Measurements from ENCODE around the gene SCP2D1. TPM values are rescaled to one million over a fixed set of nuclear protein-coding genes. Genes with fewer than 3 reads are reported as not detected.

Gene SCP2D1
- polyA plus RNA-seq, 3 donors: not detected

DNA sequence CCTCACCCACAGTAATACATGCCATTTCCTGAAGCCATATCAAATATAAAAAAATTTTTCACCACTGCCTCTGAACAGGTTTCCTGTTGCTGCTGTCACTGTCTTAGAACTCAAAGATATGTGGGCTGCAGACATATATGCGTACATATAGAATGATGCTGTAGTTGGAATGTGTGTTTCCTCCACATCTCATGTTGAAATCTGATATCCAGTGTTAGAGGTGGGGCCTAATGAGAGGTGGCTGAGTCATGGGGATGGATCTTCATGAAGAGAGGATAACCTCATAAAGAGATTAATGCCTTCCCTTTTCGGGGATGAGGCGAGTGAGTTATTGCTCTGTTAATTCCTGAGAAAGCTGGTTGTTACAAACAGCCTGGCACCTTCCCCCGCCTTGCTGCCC is 7.7 kb upstream of the SCP2D1 start:
- DNase-seq (ENCODE audit: extremely low read depth in 1 of 11, low read depth in 9 of 11, low spot score in 4 of 11): no peak

GRCh38 chr20:18808712-18809111 is 4.9 kb upstream of the SCP2D1 start:
- no peak for DNase-seq (ENCODE audit: extremely low read depth in 1 of 11, low read depth in 9 of 11, low spot score in 4 of 11)

- no peak for DNase-seq (ENCODE audit: extremely low read depth in 1 of 11, low read depth in 9 of 11, low spot score in 4 of 11)
These were observed 2.4 kb upstream of the SCP2D1 start for GRCh38 chr20:18811186-18811585.

DNA sequence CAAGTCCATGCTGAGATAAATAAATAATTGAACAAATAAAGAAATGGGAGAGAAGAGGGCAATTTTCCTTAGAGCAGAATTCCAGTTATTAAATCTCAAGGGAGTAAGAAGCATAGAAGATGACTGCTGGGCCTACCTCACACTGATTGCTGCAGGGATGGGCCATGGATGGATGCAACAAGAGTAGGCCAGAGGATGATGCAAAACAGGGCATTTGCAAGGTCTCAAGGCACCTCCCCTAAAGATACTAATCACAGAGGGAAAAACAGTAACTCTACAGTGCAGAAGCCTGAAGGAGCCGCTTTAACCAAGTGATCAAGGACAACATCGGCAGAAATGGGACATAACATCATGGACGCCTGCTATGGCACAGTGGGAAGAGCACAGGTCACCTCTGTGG is 1.7 kb upstream of the SCP2D1 start:
- DNase-seq (ENCODE audit: extremely low read depth in 1 of 11, low read depth in 9 of 11, low spot score in 4 of 11): no peak

DNA sequence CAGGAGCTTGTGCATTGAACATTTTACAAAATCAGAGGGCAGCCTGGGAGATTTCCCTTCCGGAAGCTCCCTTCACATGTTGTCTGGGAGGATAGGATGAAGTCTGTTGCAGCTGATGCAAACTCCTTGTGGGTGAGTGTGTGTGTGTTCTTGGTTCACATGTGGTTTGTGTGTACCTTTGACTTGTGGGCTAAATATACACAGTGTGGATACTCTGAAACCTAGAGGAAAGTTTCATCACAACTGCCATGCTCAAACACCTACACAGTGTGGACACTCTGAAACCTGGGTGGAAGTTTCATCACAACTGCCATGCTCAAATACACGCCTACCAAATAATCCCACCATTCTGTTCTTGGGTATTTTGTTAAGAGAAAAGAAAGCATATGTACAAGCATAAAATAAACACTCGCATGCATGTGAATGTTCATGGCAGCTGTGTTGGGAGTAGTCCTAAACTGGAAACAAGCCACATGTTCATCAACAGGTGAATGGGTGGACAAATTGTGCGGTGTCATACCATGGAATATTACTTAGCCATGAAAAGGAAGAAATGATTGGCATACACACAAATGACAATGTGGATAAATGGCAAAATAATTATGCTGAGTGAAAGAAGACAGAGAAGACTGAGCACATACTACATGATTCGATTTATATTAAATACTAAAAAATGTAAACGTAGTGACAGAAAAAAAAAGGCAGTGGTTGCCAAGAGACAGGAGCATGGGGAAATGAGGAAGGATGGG is 1.8 kb downstream of the SCP2D1 start:
- no peak for DNase-seq (ENCODE audit: extremely low read depth in 1 of 11, low read depth in 9 of 11, low spot score in 4 of 11)

GRCh38 chr20:18822832-18823231 is 9.2 kb downstream of the SCP2D1 start:
- peak in 4 of 11 donors; percentile 9 to 28 (median 18) for DNase-seq (ENCODE audit: extremely low read depth in 1 of 11, low read depth in 9 of 11, low spot score in 4 of 11)

DNA sequence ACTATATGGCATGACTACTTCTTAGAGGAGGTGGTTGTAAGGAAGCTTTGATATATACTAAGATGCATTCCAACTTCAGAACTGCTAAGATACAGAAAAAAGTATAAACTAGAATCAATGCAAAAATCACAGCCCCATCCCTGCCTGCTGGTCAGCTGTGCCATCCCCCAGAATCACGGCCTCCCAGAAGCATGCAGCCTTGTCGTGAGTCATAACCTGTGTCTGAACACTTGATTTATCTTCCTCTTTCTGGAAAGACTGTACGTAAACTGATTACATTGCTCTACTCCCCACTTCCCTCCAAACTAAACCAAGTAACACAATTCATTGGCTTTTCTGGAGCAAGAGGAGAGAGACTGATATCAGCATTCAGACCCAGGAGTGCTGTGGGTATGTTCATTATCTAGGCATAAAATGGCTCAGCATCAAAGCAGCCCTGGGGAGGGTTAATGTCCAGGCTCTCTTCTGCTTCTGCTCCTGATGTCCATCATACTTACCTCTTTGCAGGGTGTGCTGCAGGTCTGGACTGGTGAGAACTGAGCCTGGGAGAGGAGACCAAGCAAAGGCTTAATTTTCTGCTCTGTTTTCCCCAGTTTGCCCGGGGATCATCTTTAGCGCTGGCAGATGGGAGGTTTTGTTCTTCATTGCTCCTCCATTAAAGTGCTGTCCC is 18.4 kb downstream of the SCP2D1 start:
- no peak for DNase-seq (ENCODE audit: extremely low read depth in 1 of 11, low read depth in 9 of 11, low spot score in 4 of 11)

GRCh38 chr20:18832546-18833200 is 19.1 kb downstream of the SCP2D1 start:
- no peak for DNase-seq (ENCODE audit: extremely low read depth in 1 of 11, low read depth in 9 of 11, low spot score in 4 of 11)

GRCh38 chr20:18835466-18836256 is 22.1 kb downstream of the SCP2D1 start:
- no peak for DNase-seq (ENCODE audit: extremely low read depth in 1 of 11, low read depth in 9 of 11, low spot score in 4 of 11)

- DNase-seq (ENCODE audit: extremely low read depth in 1 of 11, low read depth in 9 of 11, low spot score in 4 of 11): no peak
These were observed 24.1 kb downstream of the SCP2D1 start for GRCh38 chr20:18837718-18838117.

- DNase-seq (ENCODE audit: extremely low read depth in 1 of 11, low read depth in 9 of 11, low spot score in 4 of 11): no peak
These were observed 26.1 kb downstream of the SCP2D1 start for GRCh38 chr20:18839507-18840247.

DNA sequence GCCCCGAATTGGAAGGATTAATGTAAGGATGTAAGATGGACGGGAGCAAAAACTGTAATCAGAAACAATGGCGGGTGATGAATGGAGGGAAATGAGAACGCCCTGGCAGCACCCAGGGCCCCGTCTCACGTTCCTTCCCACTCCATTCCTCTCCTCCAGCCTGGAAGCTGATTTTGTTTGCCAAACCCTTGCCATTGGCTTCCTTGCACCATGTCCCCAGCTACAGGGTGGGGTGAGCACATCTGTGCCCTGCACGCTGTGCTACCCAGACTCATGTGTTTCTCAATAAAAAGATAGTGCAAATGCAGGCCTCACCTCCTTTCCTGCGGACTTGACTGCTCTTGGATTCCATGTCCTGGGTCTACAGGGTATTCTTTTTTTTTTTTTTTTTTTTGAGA is 26.7 kb downstream of the SCP2D1 start:
- DNase-seq (ENCODE audit: extremely low read depth in 1 of 11, low read depth in 9 of 11, low spot score in 4 of 11): no peak

DNA sequence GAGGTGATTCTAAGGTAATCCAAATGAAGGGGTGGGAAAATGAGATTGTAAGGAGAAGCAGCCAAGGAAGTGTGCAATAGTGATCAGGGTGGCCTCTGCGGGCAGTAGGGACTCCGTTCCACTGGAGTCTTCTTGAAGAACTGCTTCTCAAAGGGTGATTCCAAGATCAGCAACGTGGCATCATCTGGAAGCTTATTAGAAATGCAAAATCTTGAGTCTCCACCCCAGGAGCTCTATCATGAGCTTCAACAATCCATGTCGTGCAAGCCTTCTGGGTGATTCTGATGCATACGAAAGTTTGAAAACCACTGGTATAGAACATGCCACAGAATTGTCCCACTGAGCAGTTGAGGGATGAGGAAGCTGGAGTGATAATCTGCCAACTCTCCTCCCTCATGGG is 31.4 kb downstream of the SCP2D1 start:
- DNase-seq (ENCODE audit: extremely low read depth in 1 of 11, low read depth in 9 of 11, low spot score in 4 of 11): no peak

GRCh38 chr20:18847226-18847755 is 33.7 kb downstream of the SCP2D1 start:
- no peak for DNase-seq (ENCODE audit: extremely low read depth in 1 of 11, low read depth in 9 of 11, low spot score in 4 of 11)

GRCh38 chr20:18849131-18849530 is 35.5 kb downstream of the SCP2D1 start:
- no peak for DNase-seq (ENCODE audit: extremely low read depth in 1 of 11, low read depth in 9 of 11, low spot score in 4 of 11)

DNA sequence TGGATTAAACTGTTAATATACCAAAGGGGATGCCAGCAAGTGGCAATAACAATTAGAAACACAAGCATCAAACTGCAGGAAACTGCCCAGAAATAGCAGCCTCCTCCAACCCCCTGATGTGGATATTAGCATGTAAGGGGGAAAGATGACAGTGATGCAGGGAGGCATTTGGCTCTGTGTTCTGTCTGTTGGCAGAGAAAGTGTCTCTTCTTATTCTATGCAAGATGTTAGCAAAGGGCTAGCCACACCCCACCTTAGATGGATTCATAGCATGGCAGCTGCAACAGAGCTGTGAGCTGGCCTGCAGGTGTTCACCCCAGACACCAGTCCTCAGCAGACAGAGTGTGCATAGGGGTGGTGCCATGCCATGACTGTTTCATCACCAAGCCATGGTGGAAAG is 38.0 kb downstream of the SCP2D1 start:
- no peak for DNase-seq (ENCODE audit: extremely low read depth in 1 of 11, low read depth in 9 of 11, low spot score in 4 of 11)

- DNase-seq (ENCODE audit: extremely low read depth in 1 of 11, low read depth in 9 of 11, low spot score in 4 of 11): no peak
These were observed 38.7 kb downstream of the SCP2D1 start for GRCh38 chr20:18852318-18852717.

- no peak for DNase-seq (ENCODE audit: extremely low read depth in 1 of 11, low read depth in 9 of 11, low spot score in 4 of 11)
These were observed 39.6 kb downstream of the SCP2D1 start for GRCh38 chr20:18853216-18853615.
